K562 (cell line): ENCODE data around the gene SPTBN5. TPM values are rescaled to one million over a fixed set of nuclear protein-coding genes. Genes with fewer than 3 reads are reported as not detected.

Experiments
- ARID3B ChIP-seq: fragments of 250-450 bp; sonication (Bioruptor Pico); IDR thresholded peaks from 2 replicates; pipeline ENCODE4 v1.4.0; 2020; ENCODE audit warnings: borderline replicate concordance
- BDP1 ChIP-seq: IDR thresholded peaks from 3 replicates; pipeline ENCODE4 v1.6.1; 2011; ENCODE audit not compliant: insufficient read length, insufficient read depth
- HDAC6 ChIP-seq: IDR thresholded peaks from 2 replicates; pipeline ENCODE4 v1.6.1; 2012; ENCODE audit warnings: low read depth, mild to moderate bottlenecking, control low read depth, inconsistent platforms, low read length, moderate library complexity
- KLF16 ChIP-seq: IDR thresholded peaks from 2 replicates; pipeline ENCODE4 v1.6.1; 2016; ENCODE audit warnings: antibody characterized with exemption
- MAFF ChIP-seq: IDR thresholded peaks from 2 replicates; pipeline ENCODE4 v1.6.1; 2012; ENCODE audit warnings: low read length, improper control_type of control experiment
- MAFK ChIP-seq: IDR thresholded peaks from 2 replicates; pipeline ENCODE4 v1.6.1; 2011; ENCODE audit warnings: low read length, improper control_type of control experiment
- MEF2D ChIP-seq: conservative IDR thresholded peaks from 2 replicates; pipeline ENCODE4 v1.6.1; 2016; ENCODE audit warnings: low read depth, missing genetic modification characterization, missing compliant biosample characterization
- POLR3G ChIP-seq: IDR thresholded peaks from 2 replicates; pipeline ENCODE4 v1.6.1; 2011; ENCODE audit not compliant: insufficient read length, insufficient replicate concordance; ENCODE audit errors: extremely low read depth
- SNIP1 ChIP-seq: fragments of 450-650 bp; IDR thresholded peaks from 2 replicates; pipeline ENCODE4 v1.7.1; 2017; ENCODE audit warnings: low read depth, mild to moderate bottlenecking
- SOX6 ChIP-seq: fragments of 450-650 bp; IDR thresholded peaks from 2 replicates; pipeline ENCODE4 v1.6.1; 2014; ENCODE audit warnings: mild to moderate bottlenecking
- TAF7 ChIP-seq: fragments of 450-650 bp; IDR thresholded peaks from 2 replicates; pipeline ENCODE4 v1.6.1; 2016; ENCODE audit warnings: missing genetic modification characterization, missing compliant biosample characterization
- TEAD2 ChIP-seq: fragments of 450-650 bp; IDR thresholded peaks from 2 replicates; pipeline ENCODE4 v1.6.1; 2016; ENCODE audit warnings: missing genetic modification characterization, control low read depth, missing compliant biosample characterization
- ZNF274 ChIP-seq: IDR thresholded peaks from 2 replicates; pipeline ENCODE4 v1.6.1; 2011; ENCODE audit warnings: low read depth, mild to moderate bottlenecking, low read length, moderate library complexity, borderline replicate concordance
- ZNF316 ChIP-seq: fragments of 450-650 bp; IDR thresholded peaks from 2 replicates; pipeline ENCODE4 v1.6.1; 2016
- ZNF507 ChIP-seq: conservative IDR thresholded peaks from 2 replicates; pipeline ENCODE4 v1.6.1; 2017; ENCODE audit warnings: missing genetic modification characterization, missing compliant biosample characterization
- ZNF77 ChIP-seq: fragments of 250-450 bp; sonication (Bioruptor Pico); IDR thresholded peaks from 2 replicates; pipeline ENCODE4 v1.5.0; 2020
- polyA plus RNA-seq, 8 experiments: library from polyadenylated mRNA; depleted of rRNA in 4 of 8; stranded (reverse) in 5 of 8; unstranded in 3 of 8; fragments of >200 nt; fragmentation: Nextera tagmentation in 2 of 8; fragmentation: Illumina TruSeq in 1 of 8; extraction: Ambion mirVana in 2 of 8; extraction: Trizol in 1 of 8; gene quantifications; 2 replicates each; pipeline versions ENCODE4 v1.2.1 to v1.2.3, GENCODE V29; 2011 to 2014; ENCODE audit warnings: inconsistent platforms in 1 of 8, missing spikeins in 1 of 8
- total RNA-seq, 7 experiments: library from RNA; depleted of rRNA in 6 of 7; stranded (reverse); fragments of >200 nt in 6 of 7; fragmentation: Illumina TruSeq in 2 of 7; extraction: Trizol in 2 of 7; gene quantifications; 2 replicates each; pipeline versions ENCODE4 v1.2.1 to v1.2.3, GENCODE V29; 2011 to 2021; ENCODE audit warnings: low replicate concordance in 1 of 7
- TF ChIP-seq, protein P1 (sequence below): fragments of 450-650 bp; formaldehyde crosslinking; conservative IDR thresholded peaks from 2 replicates; pipeline ENCODE4 v1.4.0; 2022; ENCODE audit warnings: mild to moderate bottlenecking, missing genetic modification characterization

Gene SPTBN5
- total and polyA plus RNA-seq, 9 of the 15 experiments (the other 6 are each of a cell fraction or from before 2014, with no cell fraction given) = 0.02 TPM; not detected in 8

- TF ChIP-seq ZNF274 = no peak
- no peak for TF ChIP-seq SOX6
- TF ChIP-seq ZNF77 (CRISPR knock-in tag) = no peak
- no peak for TF ChIP-seq KLF16
- peak; percentile 74 for TF ChIP-seq MAFK
- peak; percentile 43; the same call in 1 of the 2 replicates for TF ChIP-seq MAFF
- no peak for TF ChIP-seq MEF2D (tag)
- no peak for TF ChIP-seq ARID3B (CRISPR knock-in tag)
- peak; percentile 90 for TF ChIP-seq ZNF316
- TF ChIP-seq POLR3G = no peak
- no peak for TF ChIP-seq TEAD2 (tag)
- TF ChIP-seq, protein P1, sequence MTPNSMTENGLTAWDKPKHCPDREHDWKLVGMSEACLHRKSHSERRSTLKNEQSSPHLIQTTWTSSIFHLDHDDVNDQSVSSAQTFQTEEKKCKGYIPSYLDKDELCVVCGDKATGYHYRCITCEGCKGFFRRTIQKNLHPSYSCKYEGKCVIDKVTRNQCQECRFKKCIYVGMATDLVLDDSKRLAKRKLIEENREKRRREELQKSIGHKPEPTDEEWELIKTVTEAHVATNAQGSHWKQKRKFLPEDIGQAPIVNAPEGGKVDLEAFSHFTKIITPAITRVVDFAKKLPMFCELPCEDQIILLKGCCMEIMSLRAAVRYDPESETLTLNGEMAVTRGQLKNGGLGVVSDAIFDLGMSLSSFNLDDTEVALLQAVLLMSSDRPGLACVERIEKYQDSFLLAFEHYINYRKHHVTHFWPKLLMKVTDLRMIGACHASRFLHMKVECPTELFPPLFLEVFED (CRISPR knock-in tag) = no peak
- TF ChIP-seq ZNF507 (tag) = no peak
- no peak for TF ChIP-seq HDAC6
- TF ChIP-seq TAF7 (tag) = no peak
- TF ChIP-seq SNIP1 = no peak
- TF ChIP-seq BDP1 = no peak
Measured at GRCh38 chr15:41904541-41905005, 10.7 kb upstream of the SPTBN5 start (continued).
